Measurements from ENCODE around the gene KMT2A. TPM values are rescaled to one million over a fixed set of nuclear protein-coding genes. Genes with fewer than 3 reads are reported as not detected.
A peak's percentile ranks its signal among the peaks of the same experiment; 100 is the strongest.
"Not testable (repeated sequence)": the region's sequence is repeated elsewhere in the genome, so short reads cannot be mapped to it uniquely, and the experiment has no call there.

Gene KMT2A
- total and polyA plus RNA-seq, 7 donors = 5.3 to 93.9 (median 42.9) TPM

- DNase-seq = no peak
- H3K4me3 ChIP-seq = no peak overlapping the region
- no peaks in the 10 kb centered on the region for H3K27me3 ChIP-seq
- H3K4me1 ChIP-seq = no peaks in the 10 kb centered on the region
- intact Hi-C loops (cut with DNase I) = no loop called here
- TF ChIP-seq POLR2AphosphoS5 (IDR thresholded peaks at IDR 0.05) (no peak), EP300 (IDR thresholded peaks at IDR 0.05) (no peak), POLR2A (IDR thresholded peaks at IDR 0.05) (no peak)
- H3K27ac ChIP-seq = no peak overlapping the region
- peaks cover 22 to 85% (median 46%) of the 10 kb centered on the region in 4 donors for H3K36me3 ChIP-seq
- H3K9me3 ChIP-seq = no peaks in the 10 kb centered on the region
- 79 to 87% methylated on average over 7 of the region's 7 CpGs for WGBS, 2 donors
Observed at GRCh38 chr11:118476676-118477075, 40.4 kb downstream of the KMT2A start.

GRCh38 chr11:118481238-118481637 is 44.9 kb downstream of the KMT2A start:
- H3K4me1 ChIP-seq; H3K27me3 ChIP-seq; DNase-seq; H3K4me3 ChIP-seq; H3K9me3 ChIP-seq; intact Hi-C loops (cut with DNase I); H3K27ac ChIP-seq: not testable (repeated sequence)
- H3K36me3 ChIP-seq = peaks cover 44 to 98% (median 62%) of the 10 kb centered on the region in 4 donors
- WGBS, 2 donors = 97 to 98% methylated on average over 1 of the region's 1 CpG

GRCh38 chr11:118484405-118484804 is 48.1 kb downstream of the KMT2A start:
- Histone ChIP-seq H3K27ac (no peak overlapping the region), H3K9me3 (no peaks in the 10 kb centered on the region), H3K27me3 (no peaks in the 10 kb centered on the region), H3K4me3 (no peak overlapping the region), H3K4me1 (no peaks in the 10 kb centered on the region), H3K36me3 (peaks cover 34 to 90% (median 60%) of the 10 kb centered on the region in 4 donors)
- intact Hi-C loops (cut with DNase I) = no loop called here
- WGBS, 2 donors = 97% methylated on average over 3 of the region's 3 CpGs
- no peak for TF ChIP-seq POLR2AphosphoS5 (IDR thresholded peaks at IDR 0.05)
- TF ChIP-seq POLR2A (IDR thresholded peaks at IDR 0.05) = no peak
- no peak for TF ChIP-seq CTCF (IDR thresholded peaks at IDR 0.05)
- TF ChIP-seq EP300 (IDR thresholded peaks at IDR 0.05) = no peak
- no peak for DNase-seq

GRCh38 chr11:118485273-118485672 is 49.0 kb downstream of the KMT2A start:
- Histone ChIP-seq H3K27me3 (no peaks in the 10 kb centered on the region), H3K4me1 (no peaks in the 10 kb centered on the region), H3K9me3 (no peaks in the 10 kb centered on the region), H3K4me3 (no peak overlapping the region), H3K36me3 (peaks cover 37 to 90% (median 61%) of the 10 kb centered on the region in 4 donors), H3K27ac (no peak overlapping the region)
- intact Hi-C loops (cut with DNase I) = loop anchor here (5.0 kb wide), 2 partner anchors 48 to 288 kb away; partner anchors contain the start of gene KMT2A
- TF ChIP-seq CTCF (IDR thresholded peaks at IDR 0.05) (no peak), POLR2A (IDR thresholded peaks at IDR 0.05) (no peak), EP300 (IDR thresholded peaks at IDR 0.05) (no peak), POLR2AphosphoS5 (IDR thresholded peaks at IDR 0.05) (no peak)
- DNase-seq = no peak

GRCh38 chr11:118488480-118489109 is 52.3 kb downstream of the KMT2A start:
- no peaks in the 10 kb centered on the region for H3K9me3 ChIP-seq
- 24 to 28% methylated on average over 7 of the region's 7 CpGs for WGBS, 2 donors
- H3K27ac ChIP-seq = no peak overlapping the region
- H3K36me3 ChIP-seq = peaks cover 30 to 90% (median 58%) of the 10 kb centered on the region in 4 donors
- H3K27me3 ChIP-seq = no peaks in the 10 kb centered on the region
- intact Hi-C loops (cut with DNase I) = loop anchor here (2.0 to 5.0 kb wide), 4 partner anchors 51 to 344 kb away; partner anchors contain the start of genes ATP5MG and KMT2A
- TF ChIP-seq POLR2AphosphoS5 (IDR thresholded peaks at IDR 0.05) (no peak), POLR2A (IDR thresholded peaks at IDR 0.05) (no peak), EP300 (IDR thresholded peaks at IDR 0.05) (no peak), CTCF (IDR thresholded peaks at IDR 0.05) (peak; percentile 62 to 75 (median 72))
- DNase-seq = peak; percentile 74
- no peak overlapping the region for H3K4me3 ChIP-seq
- H3K4me1 ChIP-seq = no peaks in the 10 kb centered on the region

GRCh38 chr11:118491041-118491440 is 54.7 kb downstream of the KMT2A start:
- WGBS, 2 donors = 70 to 88% methylated on average over 4 of the region's 4 CpGs
- intact Hi-C loops (cut with DNase I) = no loop called here
- Histone ChIP-seq H3K27me3 (no peaks in the 10 kb centered on the region), H3K36me3 (peaks cover 23 to 90% (median 60%) of the 10 kb centered on the region in 4 donors), H3K9me3 (no peaks in the 10 kb centered on the region), H3K4me3 (no peak overlapping the region), H3K4me1 (no peaks in the 10 kb centered on the region), H3K27ac (no peak overlapping the region)
- no peak for TF ChIP-seq POLR2AphosphoS5 (IDR thresholded peaks at IDR 0.05)
- DNase-seq = no peak

Data from sigmoid colon (tissue), 7 donors.